Measurements from ENCODE around the gene SETD4. TPM values are rescaled to one million over a fixed set of nuclear protein-coding genes. Genes with fewer than 3 reads are reported as not detected.

The SETD4 gene, protein sequence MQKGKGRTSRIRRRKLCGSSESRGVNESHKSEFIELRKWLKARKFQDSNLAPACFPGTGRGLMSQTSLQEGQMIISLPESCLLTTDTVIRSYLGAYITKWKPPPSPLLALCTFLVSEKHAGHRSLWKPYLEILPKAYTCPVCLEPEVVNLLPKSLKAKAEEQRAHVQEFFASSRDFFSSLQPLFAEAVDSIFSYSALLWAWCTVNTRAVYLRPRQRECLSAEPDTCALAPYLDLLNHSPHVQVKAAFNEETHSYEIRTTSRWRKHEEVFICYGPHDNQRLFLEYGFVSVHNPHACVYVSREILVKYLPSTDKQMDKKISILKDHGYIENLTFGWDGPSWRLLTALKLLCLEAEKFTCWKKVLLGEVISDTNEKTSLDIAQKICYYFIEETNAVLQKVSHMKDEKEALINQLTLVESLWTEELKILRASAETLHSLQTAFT
- 11.5 and 12.2 TPM in 2 replicates for polyA plus RNA-seq (2011; rRNA removed)
- 8.7 and 9.3 TPM in 2 replicates for polyA minus RNA-seq (2011; rRNA and poly(A)+ RNA removed)

DNA sequence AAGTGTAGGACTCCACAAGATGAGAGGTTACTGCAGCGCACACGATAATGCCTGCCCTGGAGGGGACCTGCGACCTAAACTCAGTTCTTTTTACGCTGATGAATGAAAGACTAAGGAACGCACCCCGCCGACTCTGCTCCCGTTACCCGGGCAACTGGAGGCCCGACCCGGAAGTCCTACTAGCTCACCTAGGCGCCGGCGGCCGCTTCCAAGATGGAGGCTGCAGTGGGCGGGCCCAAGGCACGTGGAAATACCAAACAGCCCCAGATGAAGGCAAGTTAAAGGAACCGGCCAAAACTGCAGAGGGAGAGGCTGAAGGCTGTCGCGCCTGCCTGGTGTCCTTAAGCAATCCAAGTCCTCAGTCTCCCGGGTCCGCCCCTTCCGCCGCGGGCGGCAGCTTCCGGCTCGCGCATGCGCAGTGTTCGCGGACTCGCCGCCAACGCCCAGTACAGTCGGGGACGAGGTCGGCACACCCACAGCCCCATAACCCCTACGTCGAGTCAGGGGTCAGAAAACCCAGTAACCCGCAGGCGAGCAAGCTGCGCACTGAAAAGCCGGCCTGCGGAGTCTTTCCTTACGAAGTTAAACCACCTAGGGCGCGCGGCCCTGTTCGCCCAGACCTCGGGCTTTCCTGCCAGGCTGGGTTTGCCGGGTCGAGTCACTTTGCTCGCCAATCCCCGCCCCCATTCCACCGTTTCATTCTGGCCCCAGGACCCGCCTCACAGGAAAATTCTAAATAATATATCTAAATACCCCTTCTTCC lies at the start of gene SETD4:
TSS of gene SETD4 (minus strand) at position 368 of the 763 bp plus-strand sequence. CDS start 1,638 bp downstream, outside the sequence.
- no peaks in the 10 kb centered on the region; the same call in 1 of the 2 replicates for H3K9me3 ChIP-seq (ENCODE audit: control insufficient read depth, insufficient read depth, low read length)
- TF ChIP-seq, protein P1, sequence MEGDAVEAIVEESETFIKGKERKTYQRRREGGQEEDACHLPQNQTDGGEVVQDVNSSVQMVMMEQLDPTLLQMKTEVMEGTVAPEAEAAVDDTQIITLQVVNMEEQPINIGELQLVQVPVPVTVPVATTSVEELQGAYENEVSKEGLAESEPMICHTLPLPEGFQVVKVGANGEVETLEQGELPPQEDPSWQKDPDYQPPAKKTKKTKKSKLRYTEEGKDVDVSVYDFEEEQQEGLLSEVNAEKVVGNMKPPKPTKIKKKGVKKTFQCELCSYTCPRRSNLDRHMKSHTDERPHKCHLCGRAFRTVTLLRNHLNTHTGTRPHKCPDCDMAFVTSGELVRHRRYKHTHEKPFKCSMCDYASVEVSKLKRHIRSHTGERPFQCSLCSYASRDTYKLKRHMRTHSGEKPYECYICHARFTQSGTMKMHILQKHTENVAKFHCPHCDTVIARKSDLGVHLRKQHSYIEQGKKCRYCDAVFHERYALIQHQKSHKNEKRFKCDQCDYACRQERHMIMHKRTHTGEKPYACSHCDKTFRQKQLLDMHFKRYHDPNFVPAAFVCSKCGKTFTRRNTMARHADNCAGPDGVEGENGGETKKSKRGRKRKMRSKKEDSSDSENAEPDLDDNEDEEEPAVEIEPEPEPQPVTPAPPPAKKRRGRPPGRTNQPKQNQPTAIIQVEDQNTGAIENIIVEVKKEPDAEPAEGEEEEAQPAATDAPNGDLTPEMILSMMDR (IDR thresholded peaks at IDR 0.05; ENCODE audit: low read depth, low read length) = no peak
- peak within 1 kb of the TSS; percentile 99 for H3K4me3 ChIP-seq (ENCODE audit: low read depth, low read length)
- ChIA-PET POLR2A (interaction anchor here (0.6 to 2.5 kb wide), 9 partner anchors 10 to 76 kb away, joined by 3 to 27 read pairs (median 6); partner anchors contain the start of gene CBR1), CTCF (interaction anchor here (1.1 kb wide), 1 partner anchor 54 kb away, joined by 4 read pairs; no protein-coding TSS in a partner anchor)
- peak within 1 kb of the TSS; percentile 86 for H3K27ac ChIP-seq (ENCODE audit: low read depth, low read length)
- no peaks in the 10 kb centered on the region for H3K27me3 ChIP-seq (ENCODE audit: control insufficient read depth, insufficient read depth, low read length)
- DNase-seq (ENCODE audit: low read depth, low spot score) = peak; percentile 80

DNA sequence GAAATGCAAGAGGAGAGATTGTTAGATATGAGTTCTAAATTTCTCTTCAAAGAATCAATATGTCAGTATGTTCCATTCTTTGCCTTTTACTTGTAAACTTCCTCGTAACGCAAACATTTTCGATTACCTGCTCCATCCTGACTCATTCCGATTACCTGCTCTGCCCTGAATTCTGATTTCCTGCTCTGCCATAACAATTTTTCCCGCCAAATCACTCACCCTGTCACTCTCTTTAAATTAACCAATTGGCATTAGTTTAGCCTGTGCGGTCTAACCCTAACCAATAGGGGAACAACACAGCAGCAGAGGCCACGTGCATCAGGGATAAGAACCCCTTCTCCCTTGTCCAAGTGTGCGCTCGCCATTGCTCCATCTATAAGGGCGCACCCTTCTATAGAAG lies 49.5 kb upstream of the SETD4 start:
- H3K9me3 ChIP-seq (ENCODE audit: control insufficient read depth, insufficient read depth, low read length) = no peaks in the 10 kb centered on the region
- ChIA-PET POLR2A (no interaction called here), CTCF (no interaction called here)
- no peak overlapping the region for H3K27ac ChIP-seq (ENCODE audit: low read depth, low read length)
- DNase-seq (ENCODE audit: low read depth, low spot score) = no peak
- peaks cover 16% of the 10 kb centered on the region for H3K27me3 ChIP-seq (ENCODE audit: control insufficient read depth, insufficient read depth, low read length)
- no peak overlapping the region for H3K4me3 ChIP-seq (ENCODE audit: low read depth, low read length)
- TF ChIP-seq, protein P1 (IDR thresholded peaks at IDR 0.05; ENCODE audit: low read depth, low read length) = no peak

DNA sequence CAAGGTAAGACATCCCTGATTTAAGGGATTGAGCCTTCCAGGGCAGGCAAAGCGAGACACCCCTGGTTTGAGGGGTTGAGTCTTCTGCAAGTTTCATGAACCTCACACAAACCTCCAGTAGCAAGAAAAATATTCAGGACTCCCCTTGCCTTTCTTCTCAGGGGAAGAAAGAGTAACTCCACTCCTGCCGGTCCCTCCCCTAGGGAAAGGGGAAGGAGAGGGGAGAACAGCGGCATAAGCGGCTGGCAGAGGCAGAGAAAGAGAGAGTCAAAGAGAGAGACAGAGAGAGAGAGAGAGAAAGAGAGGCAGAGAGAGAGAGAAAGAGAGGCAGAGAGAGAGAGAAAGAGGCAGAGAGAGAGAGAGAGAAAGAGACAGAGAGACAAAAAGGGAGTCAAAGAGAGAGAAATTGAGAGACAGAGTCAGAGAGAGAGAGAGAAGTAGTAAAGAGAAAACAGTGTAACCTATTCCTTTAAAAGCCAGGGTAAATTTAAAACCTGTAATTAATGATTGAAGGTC lies 45.1 kb upstream of the SETD4 start:
- POLR2A ChIA-PET = interaction anchor here (1.0 kb wide), 1 partner anchor 45 kb away, joined by 6 read pairs; the partner anchor contains the start of gene SETD4
- H3K9me3 ChIP-seq (ENCODE audit: control insufficient read depth, insufficient read depth, low read length) = no peaks in the 10 kb centered on the region
- CTCF ChIA-PET = interaction anchor here (0.6 to 1.0 kb wide), 6 partner anchors 9 to 1404 kb away, joined by 3 to 4 read pairs (median 3); no protein-coding TSS in a partner anchor
- no peak overlapping the region for H3K27ac ChIP-seq (ENCODE audit: low read depth, low read length)
- TF ChIP-seq, protein P1 (IDR thresholded peaks at IDR 0.05; ENCODE audit: low read depth, low read length) = no peak
- no peak overlapping the region for H3K4me3 ChIP-seq (ENCODE audit: low read depth, low read length)
- no peak for DNase-seq (ENCODE audit: low read depth, low spot score)
- peaks cover 24% of the 10 kb centered on the region for H3K27me3 ChIP-seq (ENCODE audit: control insufficient read depth, insufficient read depth, low read length)

DNA sequence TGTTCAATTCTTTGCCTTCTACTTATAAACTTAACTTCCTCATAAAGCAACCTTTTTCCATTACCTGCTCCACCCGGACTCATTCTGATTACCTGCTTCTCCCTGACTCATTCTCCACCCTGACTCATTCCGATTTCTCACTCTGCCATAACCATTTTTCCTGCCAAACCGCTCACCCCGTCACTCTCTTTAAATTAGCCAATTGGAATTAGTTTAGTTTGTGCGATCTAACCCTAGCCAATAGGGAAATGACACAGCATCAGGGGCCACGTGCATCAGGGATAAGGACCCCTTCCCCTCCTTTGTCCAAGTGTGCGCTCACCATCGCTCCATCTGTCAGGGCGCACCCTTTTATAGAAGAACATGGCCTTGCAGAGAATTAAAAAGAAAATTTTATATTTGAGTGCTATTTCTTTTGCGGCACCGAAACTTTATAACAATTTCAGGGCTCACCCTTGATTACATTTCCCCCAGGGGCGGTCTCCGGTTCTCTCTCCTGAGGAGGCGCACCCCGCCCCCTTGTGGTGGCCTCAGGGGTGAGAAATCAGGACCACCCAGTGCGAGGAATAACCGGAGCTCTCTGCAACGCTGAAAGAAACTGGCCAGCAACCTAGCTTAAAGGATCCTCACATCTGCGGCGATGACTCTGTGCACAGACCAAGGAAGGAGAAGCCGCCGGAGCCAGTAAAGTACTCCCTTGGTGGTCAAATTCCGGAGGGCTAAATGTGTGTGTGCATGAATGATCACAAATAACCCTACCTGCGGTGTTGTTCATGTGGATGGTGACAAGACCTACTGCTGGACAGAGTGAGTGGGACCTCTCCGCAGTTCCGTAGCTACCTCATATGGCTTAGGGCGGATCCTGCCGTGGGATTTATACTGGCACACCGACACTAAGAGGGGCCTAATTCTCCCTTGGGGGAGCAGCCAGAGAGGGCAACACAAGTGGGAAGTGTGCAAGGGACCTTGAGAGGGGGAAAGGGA lies 44.3 kb upstream of the SETD4 start:
- no peaks in the 10 kb centered on the region for H3K9me3 ChIP-seq (ENCODE audit: control insufficient read depth, insufficient read depth, low read length)
- no peak overlapping the region for H3K27ac ChIP-seq (ENCODE audit: low read depth, low read length)
- no peak for DNase-seq (ENCODE audit: low read depth, low spot score)
- POLR2A ChIA-PET = interaction anchor here (0.6 to 1.0 kb wide), 2 partner anchors 35 to 44 kb away, joined by 3 to 6 read pairs; partner anchors contain the start of genes CBR1 and SETD4
- CTCF ChIA-PET = interaction anchor here (0.6 to 1.0 kb wide), 6 partner anchors 9 to 1403 kb away, joined by 3 to 4 read pairs (median 3); no protein-coding TSS in a partner anchor
- H3K4me3 ChIP-seq (ENCODE audit: low read depth, low read length) = 0 out of 2 replicates have a peak overlapping the region, but pooled peaks have one; percentile 17
- peaks cover 26% of the 10 kb centered on the region for H3K27me3 ChIP-seq (ENCODE audit: control insufficient read depth, insufficient read depth, low read length)
- TF ChIP-seq, protein P1 (IDR thresholded peaks at IDR 0.05; ENCODE audit: low read depth, low read length) = peak; percentile 60
